Measurements from ENCODE around the gene GATD1. TPM values are rescaled to one million over a fixed set of nuclear protein-coding genes. Genes with fewer than 3 reads are reported as not detected.

GATD1 gene
- total RNA-seq, 1 donor from 2014 or later = 26.2 TPM

DNA sequence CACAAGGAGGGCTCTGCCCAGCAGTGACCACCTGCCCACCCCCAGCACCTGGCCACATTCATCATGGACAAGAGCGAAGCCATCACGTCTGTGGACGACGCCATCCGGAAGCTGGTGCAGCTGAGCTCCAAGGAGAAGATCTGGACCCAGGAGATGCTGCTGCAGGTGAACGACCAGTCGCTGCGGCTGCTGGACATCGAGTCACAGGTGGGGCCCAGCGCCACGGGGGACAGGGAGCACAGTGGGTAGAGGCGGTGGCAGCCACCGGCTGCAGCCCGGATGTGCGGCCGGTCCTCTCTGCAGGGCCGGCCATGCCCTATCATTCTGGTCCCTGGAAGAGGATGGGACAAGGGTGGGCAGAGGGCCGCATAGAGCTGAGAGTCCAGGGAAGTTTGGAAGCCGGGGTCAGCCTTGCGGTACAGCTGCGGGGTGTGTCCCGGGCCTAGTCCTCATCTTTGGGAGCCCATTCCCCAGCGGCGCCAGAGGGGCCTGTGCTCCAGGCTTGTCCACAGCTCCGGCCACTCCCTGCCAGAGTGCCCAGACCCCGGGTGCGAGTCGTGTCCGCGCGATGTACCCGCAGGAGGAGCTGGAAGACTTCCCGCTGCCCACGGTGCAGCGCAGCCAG, 57.2 kb downstream of the GATD1 start:
- TF ChIP-seq CTCF (IDR thresholded peaks at IDR 0.05; ENCODE audit: borderline replicate concordance) = no peak
- intact Hi-C loops (cut with micrococcal nuclease) = loop anchor here (10.0 kb wide), 1 partner anchor 55 kb away; no protein-coding TSS in a partner anchor
- H3K4me1 ChIP-seq = peaks cover 16% of the 10 kb centered on the region
- peaks cover 5% of the 10 kb centered on the region for H3K9me3 ChIP-seq (replicated peaks)
- H3K36me3 ChIP-seq = no peaks in the 10 kb centered on the region
- H3K27ac ChIP-seq (replicated peaks) = no peak overlapping the region
- no peak overlapping the region for H3K4me3 ChIP-seq
- H3K27me3 ChIP-seq (ENCODE audit: low read depth) = peaks cover 67% of the 10 kb centered on the region
- DNase-seq = no peak

- peaks cover 9% of the 10 kb centered on the region for H3K9me3 ChIP-seq (replicated peaks)
- H3K4me3 ChIP-seq = no peak overlapping the region
- H3K4me1 ChIP-seq = peaks cover 16% of the 10 kb centered on the region
- intact Hi-C loops (cut with micrococcal nuclease) = loop anchor here (10.0 kb wide), 1 partner anchor 55 kb away; no protein-coding TSS in a partner anchor
- no peak for TF ChIP-seq CTCF (IDR thresholded peaks at IDR 0.05; ENCODE audit: borderline replicate concordance)
- H3K36me3 ChIP-seq = no peaks in the 10 kb centered on the region
- no peak for DNase-seq
- H3K27me3 ChIP-seq (ENCODE audit: low read depth) = peaks cover 60% of the 10 kb centered on the region
- no peak overlapping the region for H3K27ac ChIP-seq (replicated peaks)
Measured at GRCh38 chr11:719214-720016, 57.9 kb downstream of the GATD1 start.

Other genes with a start within 250 kb of the GATD1 start
- gene HRAS, start 241.9 kb downstream of the GATD1 start, total RNA-seq = 55.9 TPM
- 0.25 TPM for gene LRRC56, start 240.0 kb downstream of the GATD1 start, total RNA-seq
- gene LMNTD2, start 216.7 kb downstream of the GATD1 start, total RNA-seq = 0.52 TPM
- gene RASSF7, start 216.5 kb downstream of the GATD1 start, total RNA-seq = 4.5 TPM
- gene PHRF1, start 201.0 kb downstream of the GATD1 start, total RNA-seq = 17.7 TPM
- 10.3 TPM for gene IRF7, start 161.5 kb downstream of the GATD1 start, total RNA-seq
- gene CDHR5, start 152.5 kb downstream of the GATD1 start, total RNA-seq = not detected
- gene SCT, start 150.3 kb downstream of the GATD1 start, total RNA-seq = not detected
- gene DRD4, start 140.2 kb downstream of the GATD1 start, total RNA-seq = 0.22 TPM
- 18.1 TPM for gene DEAF1, start 82.3 kb downstream of the GATD1 start, total RNA-seq
- 10.3 TPM for gene TMEM80, start 81.7 kb downstream of the GATD1 start, total RNA-seq
- 2.2 TPM for gene EPS8L2, start 71.3 kb downstream of the GATD1 start, total RNA-seq
- gene TALDO1, start 30.0 kb downstream of the GATD1 start, total RNA-seq = 101 TPM
- not detected for gene CEND1, start 12.6 kb upstream of the GATD1 start, total RNA-seq
- gene SLC25A22, start 20.8 kb upstream of the GATD1 start, total RNA-seq = 3.9 TPM
- gene PIDD1, start 27.7 kb upstream of the GATD1 start, total RNA-seq = 7.1 TPM
- 871 TPM for gene RPLP2, start 32.5 kb upstream of the GATD1 start, total RNA-seq
- 300 TPM for gene PNPLA2, start 41.4 kb upstream of the GATD1 start, total RNA-seq
- 23.2 TPM for gene CRACR2B, start 50.4 kb upstream of the GATD1 start, total RNA-seq
- gene CD151, start 55.5 kb upstream of the GATD1 start, total RNA-seq = 408 TPM
- gene POLR2L, start 65.0 kb upstream of the GATD1 start, total RNA-seq = 226 TPM
- 33.0 TPM for gene TSPAN4, start 65.4 kb upstream of the GATD1 start, total RNA-seq
- 54.2 TPM for gene CHID1, start 133.3 kb upstream of the GATD1 start, total RNA-seq
- gene AP2A2, start 148.4 kb upstream of the GATD1 start, total RNA-seq = 41.4 TPM

Data from left ventricle myocardium inferior (tissue), 1 donor.